ENCODE results near the gene TPBGL. TPM values are rescaled to one million over a fixed set of nuclear protein-coding genes. Genes with fewer than 3 reads are reported as not detected.
A peak's percentile ranks its signal among the peaks of the same experiment; 100 is the strongest.

TPBGL gene
- total and polyA plus RNA-seq, 4 donors: 0.11 to 3.3 (median 1.6) TPM

DNA sequence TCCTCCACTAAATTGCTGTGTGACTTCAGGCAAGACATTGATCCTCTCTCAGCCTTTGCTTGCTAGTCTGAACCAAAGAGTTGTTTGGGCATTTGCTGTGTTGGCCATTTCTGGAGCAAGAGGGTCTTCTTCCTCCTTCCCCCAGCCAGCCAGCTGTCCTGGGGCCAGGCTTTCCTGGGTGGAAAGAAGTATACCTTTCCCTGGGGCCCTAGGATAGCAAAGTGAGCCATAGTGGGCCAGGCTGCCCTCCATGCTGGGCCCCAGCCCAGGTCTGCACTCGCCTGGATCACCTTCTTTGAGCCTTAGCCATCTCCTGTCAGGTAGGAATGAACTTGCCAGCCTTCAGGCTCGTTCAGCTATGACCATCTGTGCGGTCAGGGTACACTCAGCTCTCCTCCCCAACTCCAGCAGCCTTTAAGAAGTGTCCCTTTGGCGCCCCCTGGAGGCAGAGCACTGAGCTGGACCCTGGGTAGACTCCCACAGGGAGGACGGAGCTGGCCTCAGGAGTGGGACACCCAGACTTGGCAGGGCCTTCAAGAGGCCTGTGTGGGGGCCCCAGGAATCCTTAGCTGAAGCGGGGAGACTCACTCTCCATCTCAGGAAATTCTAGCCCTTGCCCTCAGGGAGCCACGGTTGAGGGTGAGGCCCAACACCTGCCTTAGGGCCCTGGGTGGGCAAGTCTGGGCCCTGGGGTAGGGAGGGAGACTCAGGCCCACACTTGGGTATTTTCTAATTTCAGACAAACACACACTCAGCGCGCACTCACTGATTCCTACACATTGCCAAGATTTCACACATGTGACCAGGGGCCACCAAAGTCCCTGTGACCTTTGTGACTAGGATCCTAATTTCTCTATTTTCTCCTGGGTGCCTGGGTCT lies 35.6 kb upstream of the TPBGL start:
- Histone ChIP-seq H3K9me3 (ENCODE audit: control insufficient read depth, insufficient read depth, low read length) (no peaks in the 10 kb centered on the region), H3K36me3 (ENCODE audit: control insufficient read depth, insufficient read depth, low read length) (no peaks in the 10 kb centered on the region), H3K27me3 (ENCODE audit: control insufficient read depth, insufficient read depth, low read length) (peaks cover 2% of the 10 kb centered on the region), H3K4me3 (ENCODE audit: low read depth, low read length) (no peak overlapping the region), H3K27ac (ENCODE audit: low read depth, low read length) (no peak overlapping the region), H3K4me1 (ENCODE audit: control insufficient read depth, insufficient read depth, low read length) (peaks cover 2% of the 10 kb centered on the region)
- DNase-seq (ENCODE audit: low read depth in 4 of 6, low spot score in 6 of 6): peak in 4 of 6 donors; percentile 32 to 81 (median 60)
- WGBS (ENCODE audit: insufficient coverage): 9% methylated on average over 6 of the region's 9 CpGs

GRCh38 chr11:75205564-75206020 lies 35.0 kb upstream of the TPBGL start:
- no peak overlapping the region for H3K4me3 ChIP-seq (ENCODE audit: low read depth, low read length)
- no peaks in the 10 kb centered on the region for H3K9me3 ChIP-seq (ENCODE audit: control insufficient read depth, insufficient read depth, low read length)
- H3K36me3 ChIP-seq (ENCODE audit: control insufficient read depth, insufficient read depth, low read length): no peaks in the 10 kb centered on the region
- H3K27ac ChIP-seq (ENCODE audit: low read depth, low read length): no peak overlapping the region
- WGBS (ENCODE audit: insufficient coverage): no CpG with 5 or more reads among the region's 5 CpGs
- H3K4me1 ChIP-seq (ENCODE audit: control insufficient read depth, insufficient read depth, low read length): peaks cover 2% of the 10 kb centered on the region
- DNase-seq (ENCODE audit: low read depth in 4 of 6, low spot score in 6 of 6): no peak
- peaks cover 2% of the 10 kb centered on the region for H3K27me3 ChIP-seq (ENCODE audit: control insufficient read depth, insufficient read depth, low read length)

DNA sequence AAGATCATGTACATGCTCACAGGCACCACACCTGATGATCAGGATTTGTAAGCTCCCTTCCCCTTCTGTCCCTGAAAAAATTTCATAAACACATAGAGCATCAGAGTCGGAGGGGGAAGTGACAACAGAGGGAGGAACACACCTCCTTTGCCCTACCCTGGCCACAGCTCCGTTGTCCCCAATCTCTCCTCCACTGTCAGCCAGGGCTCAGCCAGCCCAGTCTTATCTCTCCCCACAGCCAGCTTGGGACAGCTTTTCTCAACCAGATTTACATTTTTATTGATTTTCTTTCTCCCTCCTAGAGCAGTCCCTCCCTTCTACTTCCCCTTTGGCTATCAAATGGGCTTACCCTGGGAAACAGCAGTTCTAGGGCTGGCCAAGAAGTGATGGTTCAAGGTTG lies 32.1 kb upstream of the TPBGL start:
- Histone ChIP-seq H3K27me3 (ENCODE audit: control insufficient read depth, insufficient read depth, low read length) (peaks cover 2% of the 10 kb centered on the region), H3K27ac (ENCODE audit: low read depth, low read length) (no peak overlapping the region), H3K9me3 (ENCODE audit: control insufficient read depth, insufficient read depth, low read length) (no peaks in the 10 kb centered on the region), H3K4me1 (ENCODE audit: control insufficient read depth, insufficient read depth, low read length) (peaks cover 2% of the 10 kb centered on the region), H3K4me3 (ENCODE audit: low read depth, low read length) (no peak overlapping the region), H3K36me3 (ENCODE audit: control insufficient read depth, insufficient read depth, low read length) (no peaks in the 10 kb centered on the region)
- 65% methylated on average over 2 of the region's 2 CpGs for WGBS (ENCODE audit: insufficient coverage)
- DNase-seq (ENCODE audit: low read depth in 4 of 6, low spot score in 6 of 6): no peak

DNA sequence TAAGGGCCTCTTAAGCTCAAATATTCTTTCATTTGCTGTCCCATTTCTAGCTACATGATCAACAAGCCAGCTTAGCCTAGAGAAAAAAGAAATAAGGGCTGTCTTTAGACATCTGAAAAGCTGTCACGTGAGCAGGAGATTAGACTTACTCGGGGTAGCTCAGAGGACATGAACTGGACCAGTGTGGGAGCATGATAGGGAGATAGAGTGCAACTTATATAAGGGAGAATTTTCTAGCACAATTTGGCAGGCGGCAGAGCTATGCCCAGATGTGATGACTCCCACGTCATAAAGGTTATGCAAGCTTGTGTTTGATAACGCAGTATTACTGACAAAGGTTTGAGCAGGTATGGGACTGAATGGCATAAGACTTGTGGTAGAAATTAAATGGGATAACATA lies 28.2 kb upstream of the TPBGL start:
- 85% methylated on average over 4 of the region's 5 CpGs for WGBS (ENCODE audit: insufficient coverage)
- H3K4me1 ChIP-seq (ENCODE audit: control insufficient read depth, insufficient read depth, low read length): peaks cover 4% of the 10 kb centered on the region
- H3K27me3 ChIP-seq (ENCODE audit: control insufficient read depth, insufficient read depth, low read length): peaks cover 5% of the 10 kb centered on the region
- no peak for DNase-seq (ENCODE audit: low read depth in 4 of 6, low spot score in 6 of 6)
- no peak overlapping the region for H3K27ac ChIP-seq (ENCODE audit: low read depth, low read length)
- no peaks in the 10 kb centered on the region for H3K9me3 ChIP-seq (ENCODE audit: control insufficient read depth, insufficient read depth, low read length)
- no peak overlapping the region for H3K4me3 ChIP-seq (ENCODE audit: low read depth, low read length)
- no peaks in the 10 kb centered on the region for H3K36me3 ChIP-seq (ENCODE audit: control insufficient read depth, insufficient read depth, low read length)

DNA sequence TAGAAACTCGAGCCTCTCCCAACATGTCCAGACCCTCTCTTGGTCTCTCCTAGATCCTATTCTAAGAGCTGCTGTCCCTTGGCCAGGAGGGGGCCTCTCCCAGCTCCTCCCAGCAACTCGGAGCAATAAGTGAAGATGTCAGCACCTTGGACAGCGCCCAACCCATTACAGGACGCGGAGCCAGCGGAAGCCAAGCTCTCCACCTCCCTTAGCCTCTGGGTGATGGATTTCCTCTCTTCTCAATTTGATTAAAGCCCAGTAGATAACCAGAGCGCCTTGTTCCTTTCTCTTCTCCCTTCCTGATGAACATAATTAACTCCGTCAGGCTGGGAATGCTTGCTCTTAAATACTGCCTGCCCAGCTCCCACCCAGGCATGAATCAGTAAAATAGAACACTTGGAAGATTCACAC lies 26.2 kb upstream of the TPBGL start:
- WGBS (ENCODE audit: insufficient coverage): 3% methylated on average over 7 of the region's 8 CpGs
- no peaks in the 10 kb centered on the region for H3K9me3 ChIP-seq (ENCODE audit: control insufficient read depth, insufficient read depth, low read length)
- no peak overlapping the region for H3K27ac ChIP-seq (ENCODE audit: low read depth, low read length)
- peak in 5 of 6 donors; percentile 19 to 84 (median 54) for DNase-seq (ENCODE audit: low read depth in 4 of 6, low spot score in 6 of 6)
- no peaks in the 10 kb centered on the region for H3K36me3 ChIP-seq (ENCODE audit: control insufficient read depth, insufficient read depth, low read length)
- no peak overlapping the region for H3K4me3 ChIP-seq (ENCODE audit: low read depth, low read length)
- peaks cover 3% of the 10 kb centered on the region for H3K27me3 ChIP-seq (ENCODE audit: control insufficient read depth, insufficient read depth, low read length)
- peaks cover 4% of the 10 kb centered on the region for H3K4me1 ChIP-seq (ENCODE audit: control insufficient read depth, insufficient read depth, low read length)

DNA sequence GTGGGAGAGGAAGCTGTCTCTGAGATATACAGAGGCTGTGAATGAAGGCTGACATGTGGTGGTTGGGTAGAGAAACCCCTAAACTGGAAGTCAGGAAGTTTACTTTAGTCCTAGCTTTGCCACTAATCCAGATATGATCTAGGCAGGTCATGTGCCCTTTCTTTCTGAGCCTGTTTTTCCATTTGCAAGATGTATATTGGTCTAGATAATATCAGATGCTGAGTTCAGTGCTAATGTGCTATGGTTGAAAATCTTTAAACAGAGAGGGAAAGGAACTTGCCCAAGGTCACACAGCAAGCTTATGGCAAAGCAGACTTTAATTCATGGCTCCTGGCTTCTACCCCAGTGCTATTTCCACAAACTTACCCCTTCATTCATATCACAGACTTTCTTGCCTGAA lies 25.7 kb upstream of the TPBGL start:
- H3K36me3 ChIP-seq (ENCODE audit: control insufficient read depth, insufficient read depth, low read length): no peaks in the 10 kb centered on the region
- H3K9me3 ChIP-seq (ENCODE audit: control insufficient read depth, insufficient read depth, low read length): no peaks in the 10 kb centered on the region
- H3K27ac ChIP-seq (ENCODE audit: low read depth, low read length): no peak overlapping the region
- peaks cover 4% of the 10 kb centered on the region for H3K4me1 ChIP-seq (ENCODE audit: control insufficient read depth, insufficient read depth, low read length)
- peaks cover 3% of the 10 kb centered on the region for H3K27me3 ChIP-seq (ENCODE audit: control insufficient read depth, insufficient read depth, low read length)
- H3K4me3 ChIP-seq (ENCODE audit: low read depth, low read length): no peak overlapping the region
- no peak for DNase-seq (ENCODE audit: low read depth in 4 of 6, low spot score in 6 of 6)

- no peak overlapping the region for H3K27ac ChIP-seq (ENCODE audit: low read depth, low read length)
- 33% methylated on average over 1 of the region's 2 CpGs for WGBS (ENCODE audit: insufficient coverage)
- no peaks in the 10 kb centered on the region for H3K4me1 ChIP-seq (ENCODE audit: control insufficient read depth, insufficient read depth, low read length)
- H3K36me3 ChIP-seq (ENCODE audit: control insufficient read depth, insufficient read depth, low read length): no peaks in the 10 kb centered on the region
- H3K4me3 ChIP-seq (ENCODE audit: low read depth, low read length): no peak overlapping the region
- H3K27me3 ChIP-seq (ENCODE audit: control insufficient read depth, insufficient read depth, low read length): peaks cover 3% of the 10 kb centered on the region
- DNase-seq (ENCODE audit: low read depth in 4 of 6, low spot score in 6 of 6): no peak
- H3K9me3 ChIP-seq (ENCODE audit: control insufficient read depth, insufficient read depth, low read length): no peaks in the 10 kb centered on the region
These were observed 20.7 kb upstream of the TPBGL start for GRCh38 chr11:75219869-75220268.

GRCh38 chr11:75223954-75224643 lies 16.5 kb upstream of the TPBGL start:
- WGBS (ENCODE audit: insufficient coverage): 77% methylated on average over 3 of the region's 5 CpGs
- no peak for DNase-seq (ENCODE audit: low read depth in 4 of 6, low spot score in 6 of 6)

GRCh38 chr11:75225794-75226193 lies 14.8 kb upstream of the TPBGL start:
- Histone ChIP-seq H3K27ac (ENCODE audit: low read depth, low read length) (no peak overlapping the region), H3K9me3 (ENCODE audit: control insufficient read depth, insufficient read depth, low read length) (no peaks in the 10 kb centered on the region), H3K27me3 (ENCODE audit: control insufficient read depth, insufficient read depth, low read length) (no peaks in the 10 kb centered on the region), H3K4me3 (ENCODE audit: low read depth, low read length) (no peak overlapping the region), H3K4me1 (ENCODE audit: control insufficient read depth, insufficient read depth, low read length) (peaks cover 8% of the 10 kb centered on the region), H3K36me3 (ENCODE audit: control insufficient read depth, insufficient read depth, low read length) (no peaks in the 10 kb centered on the region)
- DNase-seq (ENCODE audit: low read depth in 4 of 6, low spot score in 6 of 6): no peak
- 67% methylated on average over 3 of the region's 4 CpGs for WGBS (ENCODE audit: insufficient coverage)

More at GRCh38 chr11:75223954-75224643, 16.5 kb upstream of the TPBGL start:
- H3K27ac ChIP-seq (ENCODE audit: low read depth, low read length): no peak overlapping the region
- no peaks in the 10 kb centered on the region for H3K36me3 ChIP-seq (ENCODE audit: control insufficient read depth, insufficient read depth, low read length)
- no peaks in the 10 kb centered on the region for H3K9me3 ChIP-seq (ENCODE audit: control insufficient read depth, insufficient read depth, low read length)
- H3K4me1 ChIP-seq (ENCODE audit: control insufficient read depth, insufficient read depth, low read length): no peaks in the 10 kb centered on the region
- no peaks in the 10 kb centered on the region for H3K27me3 ChIP-seq (ENCODE audit: control insufficient read depth, insufficient read depth, low read length)
- no peak overlapping the region for H3K4me3 ChIP-seq (ENCODE audit: low read depth, low read length)
